ENCODE results near the gene HDAC4. TPM values are rescaled to one million over a fixed set of nuclear protein-coding genes. Genes with fewer than 3 reads are reported as not detected.

The HDAC4 gene
- total RNA-seq, 1 experiment from 2014 or later, result 21.8 TPM

- no peaks in the 10 kb centered on the region for H3K36me3 Mint-ChIP-seq (ENCODE audit: insufficient read depth, unreplicated experiment)
- H3K27ac Mint-ChIP-seq (ENCODE audit: low read depth, unreplicated experiment), result no peak overlapping the region
Measured at GRCh38 chr2:239363946-239364637, 36.7 kb downstream of the HDAC4 start.

DNA sequence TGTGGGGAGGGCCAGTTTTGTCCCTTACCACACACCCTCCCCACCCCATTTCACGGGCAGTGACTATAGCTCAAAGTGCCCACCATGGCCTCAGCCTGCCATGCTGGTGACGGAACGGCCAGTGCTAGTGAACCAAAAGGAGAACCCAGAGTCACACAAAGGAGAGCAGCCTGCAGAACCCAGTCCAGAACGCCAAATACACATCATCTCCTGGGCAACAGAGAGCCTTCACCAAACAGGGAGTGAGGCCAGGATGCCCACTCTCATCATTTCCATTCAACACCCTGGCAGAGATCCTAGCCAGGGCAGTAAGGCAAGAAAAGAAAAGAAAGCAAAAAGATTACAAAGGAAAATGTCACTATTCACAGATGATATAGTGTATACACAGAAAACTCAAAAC is 38.3 kb downstream of the HDAC4 start:
- H3K27me3 Mint-ChIP-seq (ENCODE audit: insufficient read depth, unreplicated experiment), result no peaks in the 10 kb centered on the region
- H3K9me3 Mint-ChIP-seq (ENCODE audit: unreplicated experiment), result no peaks in the 10 kb centered on the region
- ChIA-PET CTCF (no interaction called here), POLR2A (no interaction called here)
- H3K4me3 Mint-ChIP-seq (ENCODE audit: unreplicated experiment), result no peak overlapping the region
- TF ChIP-seq CTCF (IDR thresholded peaks at IDR 0.05; ENCODE audit: unreplicated experiment), result no peak
- DNase-seq (ENCODE audit: unreplicated experiment), result no peak
- no peaks in the 10 kb centered on the region for H3K36me3 Mint-ChIP-seq (ENCODE audit: insufficient read depth, unreplicated experiment)
- intact Hi-C loops (cut with micrococcal nuclease), result no loop called here
- no TSS peak for BruUV-seq (replicated peaks)
- H3K27ac Mint-ChIP-seq (ENCODE audit: low read depth, unreplicated experiment), result no peak overlapping the region
- no peaks in the 10 kb centered on the region for H3K4me1 Mint-ChIP-seq (ENCODE audit: insufficient read depth, unreplicated experiment)

More at GRCh38 chr2:239363946-239364637, 36.7 kb downstream of the HDAC4 start:
- H3K9me3 Mint-ChIP-seq (ENCODE audit: unreplicated experiment), result no peaks in the 10 kb centered on the region
- BruUV-seq (replicated peaks), result no TSS peak
- intact Hi-C loops (cut with micrococcal nuclease), result no loop called here
- ChIA-PET POLR2A (no interaction called here), CTCF (no interaction called here)
- no peaks in the 10 kb centered on the region for H3K27me3 Mint-ChIP-seq (ENCODE audit: insufficient read depth, unreplicated experiment)
- no peak for DNase-seq (ENCODE audit: unreplicated experiment)
- TF ChIP-seq CTCF (IDR thresholded peaks at IDR 0.05; ENCODE audit: unreplicated experiment), result no peak
- no peak overlapping the region for H3K4me3 Mint-ChIP-seq (ENCODE audit: unreplicated experiment)
- no peaks in the 10 kb centered on the region for H3K4me1 Mint-ChIP-seq (ENCODE audit: insufficient read depth, unreplicated experiment)

GRCh38 chr2:239361311-239361642 is 39.5 kb downstream of the HDAC4 start:
- Mint-ChIP-seq H3K9me3 (ENCODE audit: unreplicated experiment) (no peaks in the 10 kb centered on the region), H3K4me3 (ENCODE audit: unreplicated experiment) (no peak overlapping the region), H3K4me1 (ENCODE audit: insufficient read depth, unreplicated experiment) (no peaks in the 10 kb centered on the region), H3K27ac (ENCODE audit: low read depth, unreplicated experiment) (no peak overlapping the region), H3K36me3 (ENCODE audit: insufficient read depth, unreplicated experiment) (no peaks in the 10 kb centered on the region), H3K27me3 (ENCODE audit: insufficient read depth, unreplicated experiment) (no peaks in the 10 kb centered on the region)
- TF ChIP-seq CTCF (IDR thresholded peaks at IDR 0.05; ENCODE audit: unreplicated experiment), result no peak
- ChIA-PET POLR2A (no interaction called here), CTCF (no interaction called here)
- intact Hi-C loops (cut with micrococcal nuclease), result no loop called here
- no TSS peak for BruUV-seq (replicated peaks)
- DNase-seq (ENCODE audit: unreplicated experiment), result no peak

- no TSS peak for BruUV-seq (replicated peaks)
- Mint-ChIP-seq H3K27ac (ENCODE audit: low read depth, unreplicated experiment) (no peak overlapping the region), H3K9me3 (ENCODE audit: unreplicated experiment) (peaks cover under 1% of the 10 kb centered on the region), H3K36me3 (ENCODE audit: insufficient read depth, unreplicated experiment) (no peaks in the 10 kb centered on the region), H3K27me3 (ENCODE audit: insufficient read depth, unreplicated experiment) (no peaks in the 10 kb centered on the region), H3K4me1 (ENCODE audit: insufficient read depth, unreplicated experiment) (peaks cover 6% of the 10 kb centered on the region), H3K4me3 (ENCODE audit: unreplicated experiment) (no peak overlapping the region)
- ChIA-PET POLR2A (no interaction called here), CTCF (interaction anchor here (0.6 kb wide), 1 partner anchor 297 kb away, joined by 4 read pairs; no protein-coding TSS in a partner anchor)
- intact Hi-C loops (cut with micrococcal nuclease), result no loop called here
- TF ChIP-seq CTCF (IDR thresholded peaks at IDR 0.05; ENCODE audit: unreplicated experiment), result no peak
- DNase-seq (ENCODE audit: unreplicated experiment), result no peak
Measured at GRCh38 chr2:239360421-239361310, 40.2 kb downstream of the HDAC4 start.
